ENCODE measurements around the gene RASSF5. TPM values are rescaled to one million over a fixed set of nuclear protein-coding genes. Genes with fewer than 3 reads are reported as not detected.

Gene RASSF5
- total and polyA plus RNA-seq, 10 of the 15 experiments (the other 5 are each of a cell fraction or from before 2014, with no cell fraction given), result 14.0 to 89.6 (median 68.9) TPM

DNA sequence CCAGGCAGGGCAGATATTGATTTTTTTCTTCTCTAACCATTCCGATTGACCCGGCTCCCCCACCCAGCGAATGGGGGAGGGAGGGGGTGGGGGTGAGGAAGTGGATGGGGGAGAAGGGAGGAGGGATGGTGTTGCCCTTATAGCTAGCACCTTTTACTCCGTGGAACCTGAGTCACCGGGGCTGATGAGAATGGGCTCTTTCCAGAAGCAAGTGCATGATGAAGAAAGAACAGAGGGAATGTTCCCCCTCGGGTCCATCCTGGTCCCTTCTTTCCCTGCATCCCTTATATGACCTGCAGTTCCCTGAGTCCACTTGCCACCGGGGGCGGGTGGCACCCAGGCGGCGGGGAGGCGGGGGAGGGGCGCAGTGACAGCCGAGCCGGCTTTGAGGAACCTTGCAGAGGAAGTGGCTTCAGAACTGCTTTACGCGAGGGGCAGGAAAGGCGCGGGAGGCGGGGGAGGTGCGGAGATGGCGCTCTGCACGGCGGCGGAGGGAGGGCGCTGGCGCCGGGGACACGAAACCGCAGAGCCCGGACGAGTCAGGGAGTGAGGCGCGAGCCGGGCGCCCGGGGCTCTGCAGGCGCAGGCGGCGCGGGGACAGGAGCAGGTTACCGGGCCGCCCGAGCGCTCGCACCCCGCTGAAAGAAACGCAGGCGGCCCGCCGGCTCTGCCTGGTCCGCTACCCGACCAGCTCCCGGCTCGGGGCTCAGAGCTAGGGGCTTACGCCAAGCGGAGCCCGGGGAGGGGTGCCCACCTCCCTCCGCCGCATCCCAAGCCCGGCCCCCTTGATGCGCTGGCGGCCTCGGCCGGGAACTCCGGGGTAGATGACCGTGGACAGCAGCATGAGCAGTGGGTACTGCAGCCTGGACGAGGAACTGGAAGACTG lies 49.7 kb downstream of the RASSF5 start (continued):
- TF ChIP-seq, protein P1, sequence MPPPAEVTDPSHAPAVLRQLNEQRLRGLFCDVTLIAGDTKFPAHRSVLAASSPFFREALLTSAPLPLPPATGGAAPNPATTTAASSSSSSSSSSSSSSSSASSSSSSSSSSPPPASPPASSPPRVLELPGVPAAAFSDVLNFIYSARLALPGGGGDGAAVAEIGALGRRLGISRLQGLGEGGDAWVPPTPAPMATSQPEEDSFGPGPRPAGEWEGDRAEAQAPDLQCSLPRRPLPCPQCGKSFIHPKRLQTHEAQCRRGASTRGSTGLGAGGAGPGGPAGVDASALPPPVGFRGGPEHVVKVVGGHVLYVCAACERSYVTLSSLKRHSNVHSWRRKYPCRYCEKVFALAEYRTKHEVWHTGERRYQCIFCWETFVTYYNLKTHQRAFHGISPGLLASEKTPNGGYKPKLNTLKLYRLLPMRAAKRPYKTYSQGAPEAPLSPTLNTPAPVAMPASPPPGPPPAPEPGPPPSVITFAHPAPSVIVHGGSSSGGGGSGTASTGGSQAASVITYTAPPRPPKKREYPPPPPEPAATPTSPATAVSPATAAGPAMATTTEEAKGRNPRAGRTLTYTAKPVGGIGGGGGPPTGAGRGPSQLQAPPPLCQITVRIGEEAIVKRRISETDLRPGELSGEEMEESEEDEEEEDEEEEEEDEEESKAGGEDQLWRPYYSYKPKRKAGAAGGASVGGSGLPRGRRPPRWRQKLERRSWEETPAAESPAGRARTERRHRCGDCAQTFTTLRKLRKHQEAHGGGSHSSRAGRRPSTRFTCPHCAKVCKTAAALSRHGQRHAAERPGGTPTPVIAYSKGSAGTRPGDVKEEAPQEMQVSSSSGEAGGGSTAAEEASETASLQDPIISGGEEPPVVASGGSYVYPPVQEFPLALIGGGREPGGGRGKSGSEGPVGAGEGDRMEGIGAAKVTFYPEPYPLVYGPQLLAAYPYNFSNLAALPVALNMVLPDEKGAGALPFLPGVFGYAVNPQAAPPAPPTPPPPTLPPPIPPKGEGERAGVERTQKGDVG (CRISPR knock-in tag; IDR thresholded peaks at IDR 0.05), result no peak
- TF ChIP-seq GABPA (IDR thresholded peaks at IDR 0.05; ENCODE audit: low read depth), result no peak
- TF ChIP-seq SMAD1 (IDR thresholded peaks at IDR 0.05; ENCODE audit: low read depth, partially characterized antibody), result no peak
- peak; percentile 72 to 82; a peak in 3 of 4 replicates for TF ChIP-seq IKZF2 (IDR thresholded peaks at IDR 0.05)
- peak; percentile 85 for TF ChIP-seq YY1 (IDR thresholded peaks at IDR 0.05; ENCODE audit: low read depth, low read length)
- TF ChIP-seq, protein P2, sequence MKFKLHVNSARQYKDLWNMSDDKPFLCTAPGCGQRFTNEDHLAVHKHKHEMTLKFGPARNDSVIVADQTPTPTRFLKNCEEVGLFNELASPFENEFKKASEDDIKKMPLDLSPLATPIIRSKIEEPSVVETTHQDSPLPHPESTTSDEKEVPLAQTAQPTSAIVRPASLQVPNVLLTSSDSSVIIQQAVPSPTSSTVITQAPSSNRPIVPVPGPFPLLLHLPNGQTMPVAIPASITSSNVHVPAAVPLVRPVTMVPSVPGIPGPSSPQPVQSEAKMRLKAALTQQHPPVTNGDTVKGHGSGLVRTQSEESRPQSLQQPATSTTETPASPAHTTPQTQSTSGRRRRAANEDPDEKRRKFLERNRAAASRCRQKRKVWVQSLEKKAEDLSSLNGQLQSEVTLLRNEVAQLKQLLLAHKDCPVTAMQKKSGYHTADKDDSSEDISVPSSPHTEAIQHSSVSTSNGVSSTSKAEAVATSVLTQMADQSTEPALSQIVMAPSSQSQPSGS (IDR thresholded peaks at IDR 0.05; ENCODE audit: low read length), result no peak
- no peak for TF ChIP-seq USF1 (IDR thresholded peaks at IDR 0.05; ENCODE audit: borderline replicate concordance, extremely low read length, insufficient read depth, low read depth, low read length)
- TF ChIP-seq ZBTB40 (IDR thresholded peaks at IDR 0.05; ENCODE audit: borderline replicate concordance), result 0 out of 2 replicates have a peak, but pooled peaks have one; percentile 33
- TF ChIP-seq BACH1 (IDR thresholded peaks at IDR 0.05; ENCODE audit: borderline replicate concordance), result peak; percentile 74
- TF ChIP-seq TBL1XR1 (IDR thresholded peaks at IDR 0.05; ENCODE audit: low read depth, low read length), result no peak
- TF ChIP-seq, protein P3, sequence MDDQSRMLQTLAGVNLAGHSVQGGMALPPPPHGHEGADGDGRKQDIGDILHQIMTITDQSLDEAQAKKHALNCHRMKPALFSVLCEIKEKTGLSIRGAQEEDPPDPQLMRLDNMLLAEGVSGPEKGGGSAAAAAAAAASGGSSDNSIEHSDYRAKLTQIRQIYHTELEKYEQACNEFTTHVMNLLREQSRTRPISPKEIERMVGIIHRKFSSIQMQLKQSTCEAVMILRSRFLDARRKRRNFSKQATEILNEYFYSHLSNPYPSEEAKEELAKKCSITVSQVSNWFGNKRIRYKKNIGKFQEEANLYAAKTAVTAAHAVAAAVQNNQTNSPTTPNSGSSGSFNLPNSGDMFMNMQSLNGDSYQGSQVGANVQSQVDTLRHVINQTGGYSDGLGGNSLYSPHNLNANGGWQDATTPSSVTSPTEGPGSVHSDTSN (IDR thresholded peaks at IDR 0.05; ENCODE audit: insufficient replicate concordance, low read depth, low read length), result no peak
- no peak for TF ChIP-seq STAT1 (conservative IDR thresholded peaks at IDR 0.05)
- no peak for TF ChIP-seq ESRRA (IDR thresholded peaks at IDR 0.05; ENCODE audit: low read length)
- TF ChIP-seq ASH2L (IDR thresholded peaks at IDR 0.05; ENCODE audit: borderline replicate concordance, low read depth), result no peak
- TF ChIP-seq BMI1 (IDR thresholded peaks at IDR 0.05; ENCODE audit: borderline replicate concordance), result no peak
- TF ChIP-seq POLR2AphosphoS2 (IDR thresholded peaks at IDR 0.05; ENCODE audit: low read depth, low read length), result no peak
- TF ChIP-seq JUND (IDR thresholded peaks at IDR 0.05; ENCODE audit: low read depth, low read length), result no peak
- TF ChIP-seq HDAC6 (IDR thresholded peaks at IDR 0.05; ENCODE audit: unreplicated experiment), result no peak
